Ishikawa (cell line): Measurements from ENCODE around the gene STX1A.

ENCODE experiments used
- CEBPB ChIP-seq: IDR thresholded peaks from 2 replicates; pipeline ENCODE4 v1.6.1; 2012
- CREB1 ChIP-seq: IDR thresholded peaks from 2 replicates; pipeline ENCODE4 v1.6.1; 2012; ENCODE audit warnings: low read depth
- EGR1 ChIP-seq: IDR thresholded peaks from 2 replicates; pipeline ENCODE4 v1.6.1; 2012
- EP300 ChIP-seq: IDR thresholded peaks from 2 replicates; pipeline ENCODE4 v1.6.1; 2012; ENCODE audit warnings: borderline replicate concordance
- FOXM1 ChIP-seq: IDR thresholded peaks from 2 replicates; pipeline ENCODE4 v1.6.1; 2012; ENCODE audit warnings: low read depth, borderline replicate concordance
- MAX ChIP-seq: IDR thresholded peaks from 2 replicates; pipeline ENCODE4 v1.6.1; 2012
- RAD21 ChIP-seq: IDR thresholded peaks from 2 replicates; pipeline ENCODE4 v1.6.1; 2012; ENCODE audit warnings: low read depth
- TAF1 ChIP-seq: IDR thresholded peaks from 2 replicates; pipeline ENCODE4 v1.6.1; 2012; ENCODE audit warnings: low read depth, mild to moderate bottlenecking
- TCF12 ChIP-seq: IDR thresholded peaks from 2 replicates; pipeline ENCODE4 v1.6.1; 2012; ENCODE audit warnings: low read depth
- TEAD4 ChIP-seq: IDR thresholded peaks from 2 replicates; pipeline ENCODE4 v1.6.1; 2012
- YY1 ChIP-seq: IDR thresholded peaks from 2 replicates; pipeline ENCODE4 v1.6.1; 2012; ENCODE audit warnings: low read depth
- TF ChIP-seq, protein P1 (sequence below): IDR thresholded peaks from 2 replicates; pipeline ENCODE4 v1.6.1; 2012; ENCODE audit warnings: low read depth, mild to moderate bottlenecking

DNA sequence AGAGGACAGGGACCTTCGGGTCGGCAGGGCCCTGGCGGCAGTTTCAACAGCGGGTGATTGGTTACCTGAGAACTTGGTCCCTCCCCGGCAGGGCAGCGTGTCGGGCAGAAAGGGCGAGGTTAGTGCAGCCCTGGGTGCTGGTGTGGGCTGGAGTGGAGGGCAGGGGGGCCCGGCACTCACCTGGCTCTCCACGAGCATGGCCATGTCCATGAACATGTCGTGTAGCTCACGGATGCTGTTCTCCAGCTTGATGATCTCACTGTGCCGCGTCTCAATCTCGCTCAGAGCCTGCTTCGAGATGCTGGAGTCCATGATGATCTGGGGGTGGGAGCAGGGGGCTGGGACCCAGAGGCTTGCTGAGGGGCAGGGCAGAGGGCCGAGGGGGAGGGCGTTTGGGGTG is 16.8 kb downstream of the STX1A start:
- TF ChIP-seq YY1 (no peak), RAD21 (no peak), EGR1 (no peak), CEBPB (no peak), CREB1 (no peak), MAX (no peak), TAF1 (no peak), TCF12 (no peak), TEAD4 (no peak), FOXM1 (no peak), EP300 (no peak)
- TF ChIP-seq, protein P1, sequence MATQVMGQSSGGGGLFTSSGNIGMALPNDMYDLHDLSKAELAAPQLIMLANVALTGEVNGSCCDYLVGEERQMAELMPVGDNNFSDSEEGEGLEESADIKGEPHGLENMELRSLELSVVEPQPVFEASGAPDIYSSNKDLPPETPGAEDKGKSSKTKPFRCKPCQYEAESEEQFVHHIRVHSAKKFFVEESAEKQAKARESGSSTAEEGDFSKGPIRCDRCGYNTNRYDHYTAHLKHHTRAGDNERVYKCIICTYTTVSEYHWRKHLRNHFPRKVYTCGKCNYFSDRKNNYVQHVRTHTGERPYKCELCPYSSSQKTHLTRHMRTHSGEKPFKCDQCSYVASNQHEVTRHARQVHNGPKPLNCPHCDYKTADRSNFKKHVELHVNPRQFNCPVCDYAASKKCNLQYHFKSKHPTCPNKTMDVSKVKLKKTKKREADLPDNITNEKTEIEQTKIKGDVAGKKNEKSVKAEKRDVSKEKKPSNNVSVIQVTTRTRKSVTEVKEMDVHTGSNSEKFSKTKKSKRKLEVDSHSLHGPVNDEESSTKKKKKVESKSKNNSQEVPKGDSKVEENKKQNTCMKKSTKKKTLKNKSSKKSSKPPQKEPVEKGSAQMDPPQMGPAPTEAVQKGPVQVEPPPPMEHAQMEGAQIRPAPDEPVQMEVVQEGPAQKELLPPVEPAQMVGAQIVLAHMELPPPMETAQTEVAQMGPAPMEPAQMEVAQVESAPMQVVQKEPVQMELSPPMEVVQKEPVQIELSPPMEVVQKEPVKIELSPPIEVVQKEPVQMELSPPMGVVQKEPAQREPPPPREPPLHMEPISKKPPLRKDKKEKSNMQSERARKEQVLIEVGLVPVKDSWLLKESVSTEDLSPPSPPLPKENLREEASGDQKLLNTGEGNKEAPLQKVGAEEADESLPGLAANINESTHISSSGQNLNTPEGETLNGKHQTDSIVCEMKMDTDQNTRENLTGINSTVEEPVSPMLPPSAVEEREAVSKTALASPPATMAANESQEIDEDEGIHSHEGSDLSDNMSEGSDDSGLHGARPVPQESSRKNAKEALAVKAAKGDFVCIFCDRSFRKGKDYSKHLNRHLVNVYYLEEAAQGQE, result no peak
